Fibroblast of villous mesenchyme (primary cell): ENCODE results near the gene DCP2. TPM values are rescaled to one million over a fixed set of nuclear protein-coding genes. Genes with fewer than 3 reads are reported as not detected.

Experiments used
- DNase-seq: peaks from one replicate; pipeline ENCODE4 v3.0.0-alpha.2; 2010; ENCODE audit warnings: low read depth
- H3K4me3 ChIP-seq: 2 replicates; pipeline ENCODE4 v1.5.1; 2011; ENCODE audit warnings: low read depth, mild to moderate bottlenecking, low read length
- total RNA-seq: library from RNA; depleted of rRNA; stranded (reverse); fragments of >200 nt; gene quantifications from 2 replicates; pipeline ENCODE4 v1.2.3, GENCODE V29; 2012
- TF ChIP-seq, protein P1 (sequence below): IDR thresholded peaks from 2 replicates; pipeline ENCODE4 v1.5.1; 2012; ENCODE audit warnings: low read depth, mild to moderate bottlenecking, low read length; ENCODE audit not compliant: insufficient read depth

The DCP2 gene
- total RNA-seq, 1 donor, result 35.4 TPM

DNA sequence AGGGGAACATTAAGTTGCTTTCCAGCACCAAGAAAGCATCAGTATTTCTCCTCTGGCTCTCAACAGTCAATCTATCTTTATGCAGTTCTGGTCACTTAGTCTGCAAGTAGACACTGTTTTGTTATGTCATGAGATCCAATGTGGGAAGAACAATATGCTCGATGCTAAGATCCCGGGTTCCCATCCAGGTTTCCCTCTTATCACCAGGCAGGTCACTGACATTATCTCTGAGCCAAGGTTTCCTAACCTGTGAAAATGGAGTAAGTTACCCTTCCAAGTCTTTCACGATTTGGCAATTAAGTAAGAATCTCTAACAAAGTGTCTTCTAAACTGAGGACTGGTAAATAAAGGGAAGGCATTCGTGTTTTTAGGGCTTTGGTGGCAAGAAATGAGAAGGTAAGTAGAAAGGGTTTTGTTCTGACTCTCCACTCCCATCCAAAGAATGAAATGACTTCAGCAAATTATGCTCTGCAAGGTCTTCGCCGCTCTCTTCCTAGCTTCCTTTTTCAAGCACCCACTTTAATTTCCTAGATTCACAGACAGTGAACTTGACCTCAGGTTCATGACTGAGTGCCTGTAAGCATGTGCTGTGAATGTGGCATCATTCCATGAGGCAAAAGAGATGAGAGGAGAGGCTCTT, 86.4 kb downstream of the DCP2 start:
- DNase-seq, result no peak
- H3K4me3 ChIP-seq, result no peak overlapping the region
- TF ChIP-seq, protein P1, sequence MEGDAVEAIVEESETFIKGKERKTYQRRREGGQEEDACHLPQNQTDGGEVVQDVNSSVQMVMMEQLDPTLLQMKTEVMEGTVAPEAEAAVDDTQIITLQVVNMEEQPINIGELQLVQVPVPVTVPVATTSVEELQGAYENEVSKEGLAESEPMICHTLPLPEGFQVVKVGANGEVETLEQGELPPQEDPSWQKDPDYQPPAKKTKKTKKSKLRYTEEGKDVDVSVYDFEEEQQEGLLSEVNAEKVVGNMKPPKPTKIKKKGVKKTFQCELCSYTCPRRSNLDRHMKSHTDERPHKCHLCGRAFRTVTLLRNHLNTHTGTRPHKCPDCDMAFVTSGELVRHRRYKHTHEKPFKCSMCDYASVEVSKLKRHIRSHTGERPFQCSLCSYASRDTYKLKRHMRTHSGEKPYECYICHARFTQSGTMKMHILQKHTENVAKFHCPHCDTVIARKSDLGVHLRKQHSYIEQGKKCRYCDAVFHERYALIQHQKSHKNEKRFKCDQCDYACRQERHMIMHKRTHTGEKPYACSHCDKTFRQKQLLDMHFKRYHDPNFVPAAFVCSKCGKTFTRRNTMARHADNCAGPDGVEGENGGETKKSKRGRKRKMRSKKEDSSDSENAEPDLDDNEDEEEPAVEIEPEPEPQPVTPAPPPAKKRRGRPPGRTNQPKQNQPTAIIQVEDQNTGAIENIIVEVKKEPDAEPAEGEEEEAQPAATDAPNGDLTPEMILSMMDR, result no peak

DNA sequence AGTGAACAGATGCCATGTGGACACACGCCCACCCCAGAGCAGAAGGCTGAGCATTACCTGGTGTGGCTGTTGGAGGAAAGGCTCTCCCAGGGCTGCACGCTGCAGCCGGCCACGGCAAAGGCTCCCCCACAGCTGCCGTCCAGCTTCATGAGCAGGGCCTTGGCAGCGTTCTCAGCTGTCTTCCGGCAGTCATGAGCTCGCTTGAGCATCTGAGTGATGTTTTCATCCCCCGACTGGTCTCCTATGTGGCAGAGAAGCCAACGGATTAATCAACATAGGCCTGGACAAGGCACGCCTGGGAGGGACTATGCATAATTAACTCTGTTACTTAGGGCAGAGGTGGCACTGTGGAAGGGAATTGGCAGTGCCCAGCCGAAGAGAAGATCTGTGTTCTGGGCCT, 87.3 kb downstream of the DCP2 start:
- no peak for DNase-seq
- TF ChIP-seq, protein P1, result no peak
- H3K4me3 ChIP-seq, result no peak overlapping the region

DNA sequence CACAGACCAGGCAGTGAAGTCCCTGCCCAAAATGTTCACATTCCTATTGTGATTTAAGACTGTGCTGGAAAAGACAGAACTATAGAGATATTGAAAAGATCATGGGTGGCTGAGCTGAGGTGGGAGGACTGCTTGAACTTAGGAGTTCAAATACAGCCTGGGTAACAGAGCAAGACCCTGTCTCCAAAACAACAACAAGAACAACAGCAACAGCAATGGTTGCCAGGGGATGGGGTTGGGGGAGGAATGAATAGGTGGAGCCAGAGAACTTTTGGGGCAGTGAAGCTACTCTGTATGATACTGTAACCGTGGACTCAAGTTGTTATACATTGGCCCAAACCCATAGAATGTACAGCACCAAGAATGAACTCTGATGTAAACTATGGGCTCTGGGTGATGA, 88.2 kb downstream of the DCP2 start:
- H3K4me3 ChIP-seq, result no peak overlapping the region
- no peak for DNase-seq
- TF ChIP-seq, protein P1, result no peak

DNA sequence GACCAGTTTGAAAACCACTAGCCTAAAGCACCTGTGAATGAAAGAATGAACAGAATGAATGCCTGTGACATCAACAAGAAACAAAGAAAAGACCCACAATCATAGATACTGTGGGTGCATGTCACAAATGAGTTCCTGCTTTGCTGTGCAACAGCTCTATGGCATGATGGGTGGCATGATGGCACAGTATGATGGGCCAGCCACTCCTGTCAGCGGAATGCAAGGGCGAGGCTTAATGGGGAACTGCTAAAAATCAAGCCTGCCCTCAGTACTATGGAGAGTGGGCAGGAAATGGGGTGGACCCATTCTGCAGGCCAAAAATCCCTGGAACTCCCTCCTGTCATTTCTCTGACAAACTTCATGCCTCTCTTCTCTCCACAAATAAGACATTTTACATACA, 89.0 kb downstream of the DCP2 start:
- DNase-seq, result no peak
- TF ChIP-seq, protein P1, result no peak
- no peak overlapping the region for H3K4me3 ChIP-seq

DNA sequence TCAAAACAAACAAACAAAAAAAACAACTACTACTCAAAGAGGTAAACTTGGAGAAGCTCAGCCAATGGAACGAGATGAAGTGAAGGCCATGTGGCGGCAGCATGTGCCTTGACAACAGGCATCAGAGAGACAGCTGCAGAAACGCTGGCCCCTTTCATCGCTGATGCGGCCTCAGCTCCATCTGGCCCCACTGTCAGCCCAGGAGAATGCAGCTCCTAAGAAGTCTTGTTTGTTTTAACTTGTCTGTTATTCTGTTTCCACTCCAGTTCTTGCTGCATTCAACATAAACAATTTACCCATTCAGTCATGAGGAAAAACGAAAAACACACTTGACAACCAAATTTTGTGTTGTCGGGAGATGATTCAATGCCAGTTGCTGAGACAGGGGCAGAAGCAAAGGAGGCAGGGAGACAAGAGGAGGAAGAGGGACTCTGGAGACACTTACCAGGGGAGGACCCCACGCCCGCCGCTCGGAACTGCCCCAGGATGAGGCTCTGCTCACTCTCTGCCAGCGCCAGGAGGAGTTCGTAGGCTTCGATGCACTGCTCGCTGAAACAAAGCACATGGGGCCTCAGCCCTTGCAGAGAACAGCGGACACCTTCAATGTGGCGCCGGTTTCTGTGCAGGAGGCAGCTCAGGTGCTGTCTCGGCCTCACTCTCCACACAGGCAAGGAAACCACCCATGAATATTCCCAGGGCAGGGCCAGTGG, 91.2 kb downstream of the DCP2 start:
- TF ChIP-seq, protein P1, result no peak
- no peak for DNase-seq
- no peak overlapping the region for H3K4me3 ChIP-seq

DNA sequence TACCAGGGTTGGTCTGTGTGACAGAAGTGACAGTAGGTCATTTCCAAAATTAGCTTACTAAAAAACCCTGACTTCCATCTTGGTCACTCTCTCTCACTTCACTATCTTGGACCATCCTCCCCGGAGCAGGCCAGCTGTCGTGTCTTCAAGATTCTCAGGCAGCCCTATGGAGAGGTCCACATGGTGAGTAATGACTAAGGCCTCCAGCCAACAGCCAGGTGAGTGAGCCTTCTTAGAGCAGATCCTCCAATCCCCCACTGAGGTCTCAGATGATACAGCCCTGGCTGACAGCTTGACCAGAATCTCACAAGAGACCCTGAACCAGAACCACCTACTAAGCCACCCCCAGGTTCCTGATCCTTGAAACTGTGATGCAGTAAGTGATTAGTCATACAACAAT, 92.0 kb downstream of the DCP2 start:
- DNase-seq, result no peak

More for the DNA sequence above, 92.0 kb downstream of the DCP2 start:
- TF ChIP-seq, protein P1, result no peak
- H3K4me3 ChIP-seq, result no peak overlapping the region

Other genes with a start within 250 kb of the DCP2 start
- gene APC, start 238.9 kb upstream of the DCP2 start, total RNA-seq, result 57.0 and 69.1 TPM in 2 replicates
- gene SRP19, start 115.5 kb upstream of the DCP2 start, total RNA-seq, result 56.7 and 84.6 TPM in 2 replicates
- gene REEP5, start 54.6 kb upstream of the DCP2 start, total RNA-seq, result 47.0 and 48.8 TPM in 2 replicates